Measurements from ENCODE around the gene OR13F1. TPM values are rescaled to one million over a fixed set of nuclear protein-coding genes. Genes with fewer than 3 reads are reported as not detected.
A peak's percentile ranks its signal among the peaks of the same experiment; 100 is the strongest.
"Not testable (repeated sequence)": the region's sequence is repeated elsewhere in the genome, so short reads cannot be mapped to it uniquely, and the experiment has no call there.

OR13F1 gene, protein sequence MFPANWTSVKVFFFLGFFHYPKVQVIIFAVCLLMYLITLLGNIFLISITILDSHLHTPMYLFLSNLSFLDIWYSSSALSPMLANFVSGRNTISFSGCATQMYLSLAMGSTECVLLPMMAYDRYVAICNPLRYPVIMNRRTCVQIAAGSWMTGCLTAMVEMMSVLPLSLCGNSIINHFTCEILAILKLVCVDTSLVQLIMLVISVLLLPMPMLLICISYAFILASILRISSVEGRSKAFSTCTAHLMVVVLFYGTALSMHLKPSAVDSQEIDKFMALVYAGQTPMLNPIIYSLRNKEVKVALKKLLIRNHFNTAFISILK
- polyA plus RNA-seq (ENCODE audit: insufficient read length in 4 of 4): not detected

DNA sequence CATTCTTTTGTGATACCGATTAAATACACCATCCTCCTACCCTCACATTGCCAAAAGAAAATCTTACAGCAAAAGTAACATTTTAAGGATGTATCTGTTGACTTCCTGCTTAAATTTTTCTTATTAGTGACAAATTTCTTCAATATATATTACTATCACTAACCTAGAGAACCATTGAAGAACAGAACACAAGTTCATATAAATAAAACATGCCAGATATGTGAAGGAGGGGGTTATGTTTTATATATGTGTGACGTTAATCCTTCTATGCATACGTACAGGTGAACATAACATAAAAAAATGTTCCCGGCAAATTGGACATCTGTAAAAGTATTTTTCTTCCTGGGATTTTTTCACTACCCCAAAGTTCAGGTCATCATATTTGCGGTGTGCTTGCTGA lies at the start of gene OR13F1:
Gene OR13F1, plus strand, starts transcription at position 301 of the 400 bp plus-strand sequence. Its CDS starts 0 bp downstream, at position 301.
- no peak for DNase-seq (ENCODE audit: low read depth in 4 of 4, low spot score in 3 of 4)

DNA sequence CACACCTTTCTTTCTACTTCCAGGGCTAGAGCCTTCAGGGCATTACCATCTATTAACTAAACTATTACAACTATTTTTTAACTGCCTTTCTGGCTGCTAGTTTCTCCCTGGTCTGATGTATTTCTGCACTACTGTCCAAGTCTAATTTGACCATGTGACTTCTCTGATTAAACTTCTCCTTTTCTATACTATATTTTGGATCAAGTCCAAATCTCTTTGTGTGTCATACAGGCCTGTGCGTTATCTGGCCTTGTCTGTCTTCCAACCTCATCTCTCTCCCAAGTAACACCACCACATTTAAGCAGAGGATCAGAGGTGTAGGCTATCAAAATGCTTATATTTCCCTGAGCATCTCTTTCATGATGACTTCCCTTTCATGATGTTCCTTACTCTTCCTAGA lies 47.2 kb upstream of the OR13F1 start:
- no peak for DNase-seq (ENCODE audit: low read depth in 4 of 4, low spot score in 3 of 4)

DNA sequence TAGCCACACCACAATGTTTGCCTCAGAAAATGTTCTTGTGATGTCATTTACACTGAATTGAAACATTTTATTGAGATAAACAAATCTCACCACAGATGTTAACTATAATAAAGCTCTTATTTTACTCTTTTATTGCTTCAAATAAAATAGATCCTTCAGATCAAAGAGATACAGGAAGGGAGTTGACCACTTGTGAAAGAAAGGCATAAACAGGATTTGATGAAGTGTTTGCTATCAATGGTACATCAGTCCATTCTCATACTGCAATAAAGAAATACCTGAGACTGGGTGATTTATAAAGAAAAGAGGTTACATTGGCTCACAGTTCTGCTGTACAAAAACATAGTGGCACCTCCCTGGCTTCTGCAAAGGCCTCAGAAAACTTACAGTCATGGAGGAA lies 40.2 kb upstream of the OR13F1 start:
- no peak for DNase-seq (ENCODE audit: low read depth in 4 of 4, low spot score in 3 of 4)

DNA sequence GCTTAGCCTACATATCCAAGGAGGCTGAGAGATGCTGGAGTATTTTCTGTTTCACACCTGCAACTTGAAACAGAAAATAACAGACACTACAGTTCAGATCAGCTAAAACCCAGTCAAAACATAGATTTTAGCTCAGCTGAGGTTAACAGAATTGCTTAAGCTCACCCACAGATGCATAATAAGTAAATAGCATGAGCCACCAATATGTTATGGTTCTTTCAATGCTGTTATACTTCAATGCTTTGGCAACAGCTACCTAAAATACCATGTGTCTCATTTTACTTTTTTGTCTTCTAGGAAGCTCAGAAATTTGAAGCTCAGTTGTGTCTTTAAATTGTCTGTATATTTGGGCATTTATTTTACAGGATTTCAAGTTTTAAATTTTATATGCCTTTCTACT lies 35.8 kb upstream of the OR13F1 start:
- DNase-seq (ENCODE audit: low read depth in 4 of 4, low spot score in 3 of 4): no peak

DNA sequence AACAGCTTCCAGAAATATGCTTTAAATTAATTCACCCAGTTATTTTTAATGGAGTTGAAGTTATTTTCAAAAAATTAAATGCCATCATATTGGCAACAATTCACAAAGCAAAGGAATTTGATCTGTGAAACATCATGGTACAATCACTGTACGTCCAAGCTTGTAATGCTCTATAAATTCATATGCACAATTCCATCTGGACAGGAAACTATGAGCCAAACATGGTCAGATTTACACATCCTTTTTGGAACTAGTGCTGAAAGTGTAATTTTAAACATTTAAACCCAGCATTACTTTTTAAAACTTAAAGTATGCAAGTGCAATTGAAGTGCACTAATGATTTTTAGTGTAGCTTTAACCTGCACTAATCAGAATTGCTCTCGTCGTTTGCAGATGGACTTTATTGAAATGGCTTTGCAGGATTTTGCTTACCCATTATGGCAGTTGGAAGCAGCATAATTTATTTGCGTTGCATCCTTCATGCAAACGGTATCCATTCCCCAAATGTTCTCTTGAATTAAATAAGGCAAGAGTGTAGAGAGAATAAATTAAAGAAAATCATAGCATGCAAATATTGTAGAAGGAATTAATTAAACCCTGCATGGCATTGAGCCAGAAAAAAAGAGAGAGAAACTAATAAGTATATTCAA lies 21.0 kb upstream of the OR13F1 start:
- no peak for DNase-seq (ENCODE audit: low read depth in 4 of 4, low spot score in 3 of 4)

DNA sequence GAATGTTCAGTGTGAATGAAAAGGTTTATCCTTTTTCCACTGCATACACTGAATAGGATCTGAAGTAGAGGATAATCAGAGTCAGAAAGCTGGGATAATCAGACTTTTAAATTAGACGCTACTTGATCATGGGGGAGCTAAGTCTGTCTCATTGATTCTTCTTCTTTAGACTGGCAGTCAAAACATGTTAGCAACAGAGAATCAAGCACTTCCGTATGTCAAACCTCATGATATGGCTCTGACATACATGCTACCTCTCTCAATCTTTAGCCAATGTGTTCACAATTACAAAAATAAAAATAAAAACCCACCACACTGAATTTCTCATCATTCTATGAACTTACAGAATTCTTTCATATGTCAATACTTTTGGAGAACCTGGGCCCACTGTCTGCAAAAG lies 19.0 kb upstream of the OR13F1 start:
- no peak for DNase-seq (ENCODE audit: low read depth in 4 of 4, low spot score in 3 of 4)

DNA sequence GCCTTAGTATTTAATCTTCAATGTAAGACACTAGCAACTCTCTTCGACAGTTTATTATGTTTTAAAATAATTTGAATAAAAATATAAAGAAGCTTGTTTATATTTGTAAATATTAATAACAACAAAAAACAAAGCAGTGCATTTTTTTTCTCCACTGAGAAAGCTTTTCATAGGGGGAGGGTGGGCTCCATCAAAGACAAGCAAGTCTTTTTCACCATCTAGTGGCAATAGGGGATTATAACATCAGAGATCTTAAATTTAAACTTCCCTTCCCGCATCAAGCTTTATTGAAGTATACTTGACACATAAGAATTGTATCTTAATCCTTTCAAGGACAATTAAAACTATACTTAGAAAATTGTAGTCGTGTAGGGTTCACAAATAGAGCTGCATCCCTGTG lies 9.3 kb upstream of the OR13F1 start:
- peak in 1 of 4 donors; percentile 5 for DNase-seq (ENCODE audit: low read depth in 4 of 4, low spot score in 3 of 4)

DNA sequence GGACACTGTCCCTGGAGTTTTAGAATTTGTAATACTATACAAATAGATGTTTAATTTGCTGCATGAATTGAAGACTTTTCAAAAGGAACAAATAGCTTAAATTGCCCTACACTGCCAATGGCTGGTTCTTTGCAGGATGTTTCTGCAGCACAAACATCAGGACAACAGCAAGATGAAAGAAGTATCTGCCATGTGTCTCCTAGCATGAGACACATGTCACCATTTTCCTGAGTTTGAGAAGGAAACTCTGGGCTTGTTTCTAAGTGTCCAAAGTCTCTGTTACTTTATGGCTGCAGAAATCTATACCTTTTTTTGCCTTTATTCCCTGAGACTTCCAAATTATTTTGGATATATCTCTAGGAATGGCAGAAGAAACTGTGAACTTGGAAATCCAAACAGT lies 623 bp upstream of the OR13F1 start:
- no peak for DNase-seq (ENCODE audit: low read depth in 4 of 4, low spot score in 3 of 4)

DNA sequence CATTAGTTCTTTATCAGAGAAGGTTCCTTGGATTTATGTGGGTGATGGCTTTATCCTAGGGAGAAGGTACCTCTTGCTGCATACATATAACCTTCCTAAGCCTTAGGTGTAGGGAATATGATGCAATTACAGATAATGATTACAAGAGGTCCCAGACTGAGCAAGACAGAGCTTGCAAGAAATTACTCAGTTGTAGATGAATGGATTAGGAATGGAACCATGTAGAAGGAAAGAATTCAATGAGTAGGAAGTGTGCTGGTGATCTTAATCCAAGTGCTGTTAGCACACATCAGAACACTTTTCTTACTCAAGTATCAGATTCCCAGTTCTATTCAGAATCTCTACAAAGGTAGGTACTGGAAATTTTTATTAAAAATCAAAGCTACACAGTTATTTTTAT lies 2.5 kb downstream of the OR13F1 start:
- DNase-seq (ENCODE audit: low read depth in 4 of 4, low spot score in 3 of 4): no peak

DNA sequence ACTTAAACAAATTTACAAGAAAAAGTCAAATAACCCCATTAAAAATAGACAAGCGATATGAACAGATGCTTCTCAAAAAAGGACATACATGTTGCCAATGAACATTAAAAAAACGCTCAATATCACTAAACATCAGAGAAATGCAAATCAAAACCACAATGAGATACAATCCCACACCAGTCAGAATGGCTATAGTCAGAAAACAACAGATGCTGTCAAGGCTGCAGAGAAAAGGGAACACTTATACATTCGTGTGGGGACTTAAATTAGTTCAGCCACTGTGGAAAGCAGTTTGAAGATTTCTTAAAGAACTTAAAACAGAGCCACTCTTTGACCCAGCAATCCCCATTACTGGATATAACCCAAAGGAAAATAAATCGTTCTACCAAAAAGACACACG lies 10.8 kb downstream of the OR13F1 start:
- no peak for DNase-seq (ENCODE audit: low read depth in 4 of 4, low spot score in 3 of 4)

DNA sequence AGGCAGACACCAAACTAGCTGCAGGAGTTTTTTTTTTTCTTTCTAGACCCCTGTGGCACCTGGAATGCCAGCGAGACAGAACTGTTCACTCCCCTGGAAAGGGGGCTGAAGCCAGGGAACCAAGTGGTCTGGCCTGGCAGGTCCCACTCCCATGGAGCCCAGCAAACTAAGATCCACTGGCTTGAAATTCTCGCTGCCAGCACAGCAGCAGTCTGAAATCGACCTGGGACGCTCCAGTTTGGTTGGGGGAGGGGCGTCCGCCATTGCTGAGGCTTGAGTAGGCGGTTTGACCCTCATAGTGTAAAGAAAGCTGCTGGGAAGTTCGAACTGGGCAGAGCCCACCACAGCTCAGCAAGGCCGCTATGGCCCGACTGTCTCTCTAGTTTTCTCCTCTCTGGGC lies 16.2 kb downstream of the OR13F1 start:
- not testable (repeated sequence) for DNase-seq (ENCODE audit: low read depth in 4 of 4, low spot score in 3 of 4)

DNA sequence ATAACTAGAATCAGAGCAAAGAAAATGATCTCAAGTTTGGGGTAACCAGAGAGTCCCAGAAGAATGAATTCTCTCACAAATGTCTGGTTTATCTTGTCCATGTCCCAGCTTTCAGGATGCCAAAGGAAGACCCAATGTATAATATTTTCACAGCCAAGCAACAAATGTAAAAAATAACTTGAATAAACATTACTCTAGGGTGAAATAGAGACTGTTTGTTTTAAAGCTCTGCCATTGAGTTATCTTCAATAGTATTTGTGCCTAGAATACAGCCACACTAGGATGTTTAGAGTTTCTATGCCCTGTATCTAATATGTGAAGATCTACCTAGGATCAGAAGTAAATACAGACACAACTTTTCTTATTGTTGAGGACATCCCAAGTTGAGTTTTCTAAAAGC lies 23.0 kb downstream of the OR13F1 start, which contains the start of gene OR13C4:
Gene OR13C4, minus strand, starts transcription at position 101 of the 400 bp plus-strand sequence. Its CDS starts 0 bp downstream, at position 101.
- DNase-seq (ENCODE audit: low read depth in 4 of 4, low spot score in 3 of 4): no peak

DNA sequence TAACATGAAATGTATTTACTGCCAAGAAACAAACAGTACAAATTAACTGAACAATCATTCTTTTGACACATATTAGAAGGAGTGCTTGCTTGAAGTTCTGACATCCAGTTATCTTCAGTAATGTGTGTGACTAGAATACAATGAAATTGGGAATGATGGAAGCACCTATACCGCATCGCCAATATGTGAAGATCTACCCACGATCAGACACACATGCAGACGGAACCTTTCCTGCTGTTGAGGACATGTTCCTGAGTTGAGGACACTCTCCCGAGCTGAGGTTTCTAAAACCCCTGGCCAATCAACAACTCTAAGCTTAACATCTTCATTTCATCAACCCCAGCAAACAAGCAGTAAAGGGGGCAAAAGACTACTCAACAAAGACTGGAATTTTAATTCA lies 32.7 kb downstream of the OR13F1 start, which contains the start of gene OR13C3:
Gene OR13C3, minus strand, starts transcription at position 101 of the 400 bp plus-strand sequence. CDS start 133 bp downstream, outside the sequence.
- DNase-seq (ENCODE audit: low read depth in 4 of 4, low spot score in 3 of 4): no peak

DNA sequence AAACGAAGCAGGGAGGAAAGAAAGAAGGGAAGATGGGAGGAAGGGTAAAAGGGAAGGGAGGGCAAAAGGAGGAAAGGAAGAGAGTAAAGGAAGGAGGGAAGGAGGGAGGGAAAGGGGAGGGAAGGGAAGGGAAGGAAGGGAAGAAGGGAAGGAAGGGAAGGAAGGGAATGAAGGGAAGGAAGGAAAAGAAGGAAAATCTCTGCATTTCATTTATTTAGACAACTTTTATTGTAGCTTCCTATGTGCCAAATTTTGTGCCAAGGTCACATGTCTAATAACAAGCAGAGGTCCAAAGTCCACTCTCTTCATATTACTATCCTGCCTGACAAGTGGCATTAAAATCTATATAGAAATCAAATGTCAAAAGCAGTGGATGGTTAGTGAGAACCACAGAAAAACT lies 35.2 kb downstream of the OR13F1 start:
- no peak for DNase-seq (ENCODE audit: low read depth in 4 of 4, low spot score in 3 of 4)

DNA sequence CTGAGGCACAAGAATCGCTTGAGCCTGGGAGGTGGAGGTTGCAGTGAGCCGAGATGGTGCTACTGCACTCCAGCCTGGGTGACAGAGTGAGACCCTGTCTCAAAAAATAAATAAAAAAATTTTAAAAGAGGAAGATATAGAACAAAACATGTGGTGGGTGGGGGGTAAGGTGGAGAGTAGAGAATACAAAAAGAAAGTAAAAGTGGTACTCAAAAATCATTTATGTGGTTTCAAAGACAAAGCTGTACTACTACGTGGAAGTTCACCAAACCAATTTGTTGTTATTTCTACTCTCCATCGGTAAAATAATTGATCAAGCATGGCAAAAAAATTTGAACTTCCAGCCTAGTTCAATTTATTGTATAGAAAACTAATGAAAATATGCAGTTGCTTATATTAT lies 40.6 kb downstream of the OR13F1 start:
- no peak for DNase-seq (ENCODE audit: low read depth in 4 of 4, low spot score in 3 of 4)

DNA sequence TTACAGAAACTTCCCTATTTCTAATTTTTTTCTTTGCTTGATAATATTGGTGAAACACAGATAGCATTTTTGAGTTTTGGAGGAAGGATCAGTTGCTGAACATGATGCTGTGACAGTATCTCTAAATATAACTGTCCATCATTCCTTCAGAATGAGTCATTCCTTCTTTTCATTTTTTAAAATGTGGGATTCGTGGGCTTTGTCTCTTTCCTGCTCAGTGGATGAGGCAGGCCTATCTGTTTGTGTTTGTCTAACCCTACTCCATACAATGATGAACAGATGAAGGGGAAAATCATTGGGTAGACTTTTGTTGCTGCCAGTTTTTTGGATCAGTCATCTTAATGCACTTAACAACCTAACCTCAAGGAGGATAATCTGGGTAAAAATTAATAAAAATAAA lies 49.2 kb downstream of the OR13F1 start:
- DNase-seq (ENCODE audit: low read depth in 4 of 4, low spot score in 3 of 4): no peak

Other genes with a start within 250 kb of the OR13F1 start
- gene OR13C4, start 22.9 kb downstream of the OR13F1 start, polyA plus RNA-seq (ENCODE audit: insufficient read length in 4 of 4): not detected
- gene OR13C3, start 32.6 kb downstream of the OR13F1 start, polyA plus RNA-seq (ENCODE audit: insufficient read length in 4 of 4): not detected
- gene OR13C8, start 64.9 kb downstream of the OR13F1 start, polyA plus RNA-seq (ENCODE audit: insufficient read length in 4 of 4): not detected
- gene OR13C5, start 95.2 kb downstream of the OR13F1 start, polyA plus RNA-seq (ENCODE audit: insufficient read length in 4 of 4): under 1 TPM in 1 of 4 donors, not detected in 3; 0.36 TPM
- under 1 TPM in 1 of 4 donors, not detected in 3; 0.10 TPM for gene OR13C2, start 101.4 kb downstream of the OR13F1 start, polyA plus RNA-seq (ENCODE audit: insufficient read length in 4 of 4)
- gene OR13C9, start 113.9 kb downstream of the OR13F1 start, polyA plus RNA-seq (ENCODE audit: insufficient read length in 4 of 4): not detected
- gene OR13D1, start 190.3 kb downstream of the OR13F1 start, polyA plus RNA-seq (ENCODE audit: insufficient read length in 4 of 4): not detected
- gene NIPSNAP3A, start 243.4 kb downstream of the OR13F1 start, polyA plus RNA-seq (ENCODE audit: insufficient read length in 4 of 4): 10 to 100 TPM; 53.4 to 65.6 (median 61.0) TPM

Data from right renal pelvis (tissue), 4 donors.